ENCODE results near the gene TRPV6.

TRPV6 gene

GRCh38 chr7:142865766-142866165 lies 19.8 kb downstream of the TRPV6 start:
- TF ChIP-seq, protein P1, sequence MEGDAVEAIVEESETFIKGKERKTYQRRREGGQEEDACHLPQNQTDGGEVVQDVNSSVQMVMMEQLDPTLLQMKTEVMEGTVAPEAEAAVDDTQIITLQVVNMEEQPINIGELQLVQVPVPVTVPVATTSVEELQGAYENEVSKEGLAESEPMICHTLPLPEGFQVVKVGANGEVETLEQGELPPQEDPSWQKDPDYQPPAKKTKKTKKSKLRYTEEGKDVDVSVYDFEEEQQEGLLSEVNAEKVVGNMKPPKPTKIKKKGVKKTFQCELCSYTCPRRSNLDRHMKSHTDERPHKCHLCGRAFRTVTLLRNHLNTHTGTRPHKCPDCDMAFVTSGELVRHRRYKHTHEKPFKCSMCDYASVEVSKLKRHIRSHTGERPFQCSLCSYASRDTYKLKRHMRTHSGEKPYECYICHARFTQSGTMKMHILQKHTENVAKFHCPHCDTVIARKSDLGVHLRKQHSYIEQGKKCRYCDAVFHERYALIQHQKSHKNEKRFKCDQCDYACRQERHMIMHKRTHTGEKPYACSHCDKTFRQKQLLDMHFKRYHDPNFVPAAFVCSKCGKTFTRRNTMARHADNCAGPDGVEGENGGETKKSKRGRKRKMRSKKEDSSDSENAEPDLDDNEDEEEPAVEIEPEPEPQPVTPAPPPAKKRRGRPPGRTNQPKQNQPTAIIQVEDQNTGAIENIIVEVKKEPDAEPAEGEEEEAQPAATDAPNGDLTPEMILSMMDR (IDR thresholded peaks at IDR 0.05), result no peak

- TF ChIP-seq, protein P1 (IDR thresholded peaks at IDR 0.05), result no peak
Observed at GRCh38 chr7:142864980-142865747, 20.4 kb downstream of the TRPV6 start.

DNA sequence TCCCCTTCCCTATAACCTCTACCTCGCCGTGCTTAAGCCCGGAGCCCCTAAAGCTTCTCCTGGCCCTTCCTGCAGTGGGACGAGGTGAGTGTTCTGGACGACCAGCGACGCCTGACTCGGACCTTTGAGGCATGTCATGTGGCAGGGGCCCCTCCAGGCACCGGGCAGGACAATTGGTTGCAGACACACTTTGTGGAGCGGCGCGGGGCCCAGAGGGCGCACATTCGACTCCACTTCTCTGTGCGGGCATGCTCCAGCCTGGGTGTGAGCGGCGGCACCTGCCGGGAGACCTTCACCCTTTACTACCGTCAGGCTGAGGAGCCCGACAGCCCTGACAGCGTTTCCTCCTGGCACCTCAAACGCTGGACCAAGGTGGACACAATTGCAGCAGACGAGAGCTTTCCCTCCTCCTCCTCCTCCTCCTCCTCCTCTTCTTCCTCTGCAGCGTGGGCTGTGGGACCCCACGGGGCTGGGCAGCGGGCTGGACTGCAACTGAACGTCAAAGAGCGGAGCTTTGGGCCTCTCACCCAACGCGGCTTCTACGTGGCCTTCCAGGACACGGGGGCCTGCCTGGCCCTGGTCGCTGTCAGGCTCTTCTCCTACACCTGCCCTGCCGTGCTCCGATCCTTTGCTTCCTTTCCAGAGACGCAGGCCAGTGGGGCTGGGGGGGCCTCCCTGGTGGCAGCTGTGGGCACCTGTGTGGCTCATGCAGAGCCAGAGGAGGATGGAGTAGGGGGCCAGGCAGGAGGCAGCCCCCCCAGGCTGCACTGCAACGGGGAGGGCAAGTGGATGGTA lies 21.5 kb downstream of the TRPV6 start:
- TF ChIP-seq, protein P1 (IDR thresholded peaks at IDR 0.05), result no peak

- TF ChIP-seq, protein P1 (IDR thresholded peaks at IDR 0.05), result no peak
Observed at GRCh38 chr7:142862786-142863400, 22.7 kb downstream of the TRPV6 start.

- TF ChIP-seq, protein P1 (IDR thresholded peaks at IDR 0.05), result no peak
Observed at GRCh38 chr7:142862351-142862750, 23.2 kb downstream of the TRPV6 start.

- TF ChIP-seq, protein P1 (IDR thresholded peaks at IDR 0.05), result no peak
Observed at GRCh38 chr7:142860968-142861367, 24.6 kb downstream of the TRPV6 start.

DNA sequence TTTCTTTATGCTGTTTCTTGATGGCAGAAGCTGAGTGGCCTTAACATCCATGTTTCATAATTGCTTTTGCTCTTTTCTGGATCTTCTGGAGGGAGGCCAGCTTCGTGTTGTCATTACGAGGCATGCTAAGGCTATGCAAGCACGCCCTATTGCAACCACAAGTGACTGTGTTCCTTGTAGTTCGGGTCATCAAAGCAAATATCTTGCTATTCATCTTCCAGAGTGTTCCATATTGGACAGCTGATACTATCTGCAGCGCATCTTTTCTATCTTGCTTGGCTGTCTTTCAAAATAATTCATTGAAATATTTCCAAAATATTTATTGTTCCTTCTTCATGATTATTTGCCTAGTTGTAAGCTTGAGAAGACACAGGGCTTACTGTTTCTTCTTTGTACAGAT lies 25.7 kb downstream of the TRPV6 start:
- TF ChIP-seq, protein P1 (IDR thresholded peaks at IDR 0.05), result no peak

Measured in LNCAP (cell line).